ENCODE data around the gene HMGB4.

HMGB4 gene

DNA sequence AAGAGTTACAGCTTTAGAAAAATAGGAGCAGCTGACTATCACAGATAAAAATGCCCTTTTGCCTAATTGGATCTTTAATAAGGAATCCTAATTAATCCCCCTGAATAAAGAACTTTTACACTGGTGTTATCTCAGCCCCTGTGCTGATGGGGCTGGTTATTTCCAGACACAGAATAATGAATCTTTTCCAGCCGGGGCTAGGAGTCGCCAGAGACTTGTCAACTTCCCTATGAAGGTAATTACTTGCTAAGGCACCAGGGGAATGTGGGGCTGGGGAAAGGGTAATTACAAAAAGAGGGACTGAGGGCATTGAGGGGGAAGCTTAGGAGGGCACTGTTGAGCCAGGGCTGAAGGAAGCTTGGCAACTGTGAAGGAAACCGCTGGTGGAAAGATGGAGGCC lies 34.5 kb downstream of the HMGB4 start:
- no peak for DNase-seq (ENCODE audit: low spot score)

GRCh38 chr1:33898881-33899280 lies 35.0 kb downstream of the HMGB4 start:
- no peak for DNase-seq (ENCODE audit: low spot score)

- DNase-seq (ENCODE audit: low spot score): no peak
Measured at GRCh38 chr1:33899746-33900145, 35.9 kb downstream of the HMGB4 start.

- no peak for DNase-seq (ENCODE audit: low spot score)
Measured at GRCh38 chr1:33902486-33903209, 38.8 kb downstream of the HMGB4 start.

GRCh38 chr1:33903210-33903589 lies 39.3 kb downstream of the HMGB4 start:
- DNase-seq (ENCODE audit: low spot score): peak; percentile 33

DNA sequence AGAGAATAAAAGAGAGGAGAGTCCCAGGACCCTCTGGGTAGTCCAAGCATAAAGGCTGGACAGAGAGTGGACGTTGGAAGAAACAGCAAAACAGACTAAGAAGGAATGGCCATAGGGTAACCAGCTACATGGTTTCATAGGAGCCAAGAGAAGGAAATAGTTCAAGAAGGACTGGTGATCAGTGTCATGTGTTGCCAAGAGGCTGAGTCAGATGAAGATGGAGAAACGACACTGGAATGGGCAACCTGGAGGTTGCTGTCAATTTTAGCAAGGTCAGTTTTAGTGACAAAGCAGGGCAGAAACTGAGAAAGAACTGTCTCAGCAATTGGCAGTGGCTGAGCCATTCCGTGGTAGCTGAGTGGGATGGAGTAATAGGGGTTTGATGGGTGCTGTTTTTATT lies 41.4 kb downstream of the HMGB4 start:
- no peak for DNase-seq (ENCODE audit: low spot score)

GRCh38 chr1:33906156-33906555 lies 42.3 kb downstream of the HMGB4 start:
- DNase-seq (ENCODE audit: low spot score): no peak

DNA sequence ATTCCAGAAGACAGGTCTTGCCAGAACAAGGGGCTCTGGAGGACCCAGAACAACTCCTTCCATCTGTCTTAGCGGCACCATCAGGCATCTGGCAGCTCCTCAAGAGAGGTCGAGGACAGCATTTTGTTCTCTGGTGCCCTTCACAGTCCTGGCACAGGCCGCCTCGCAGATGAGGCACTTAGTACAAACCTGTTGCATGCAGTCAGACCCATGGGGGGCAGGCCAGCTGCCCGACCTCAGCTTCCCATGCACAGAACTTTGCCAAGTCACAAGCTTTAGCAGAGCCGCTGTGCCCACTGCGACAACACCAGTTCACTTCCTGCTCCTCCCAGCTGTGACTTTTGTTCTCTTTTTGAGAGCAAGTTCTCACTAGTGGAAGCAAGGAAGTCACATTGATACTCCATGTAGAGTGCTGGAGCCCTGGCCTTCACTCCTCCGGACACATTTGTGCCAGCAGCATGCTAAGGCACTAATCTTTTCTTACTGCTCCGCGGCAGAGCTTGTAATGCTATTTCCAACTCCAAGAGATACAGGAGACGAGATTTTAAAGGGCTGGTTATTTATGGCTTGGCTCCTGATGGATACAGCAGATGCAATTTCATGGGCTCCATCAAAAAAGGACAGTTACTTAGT lies 44.6 kb downstream of the HMGB4 start:
- no peak for DNase-seq (ENCODE audit: low spot score)
